K562 (cell line): ENCODE measurements around the gene TBL2. TPM values are rescaled to one million over a fixed set of nuclear protein-coding genes. Genes with fewer than 3 reads are reported as not detected.

Experiments used
- ATAC-seq: fragments of 200-7000 bp; cut with Tn5 transposase; 3 replicates; pipeline ENCODE4 v1.9.1; 2020; ENCODE audit warnings: moderate library complexity
- BruUV-seq: library from RNA; stranded (reverse); fragments of 400-500 nt; replicated peaks from 2 replicates; lab custom pipeline; 2021; lab: Mats Ljungman, UMichigan
- CTCF ChIA-PET: fragments of 300-600 bp; formaldehyde crosslinking; extraction: SDS; loops from one replicate; lab custom pipeline; 2021; ENCODE audit warnings: low intra/inter-chr PET ratio; lab: Yijun Ruan, JAX
- POLR2A ChIA-PET: fragments of 300-600, 350-650 bp; sonication (Branson Sonifier 250); formaldehyde crosslinking; extraction: SDS; loops from one replicate; lab custom pipeline; 2021; ENCODE audit warnings: antibody characterized with exemption, inconsistent platforms; lab: Yijun Ruan, JAX
- DNase-seq, 4 experiments: peaks; one replicate each; pipeline versions ENCODE4 v3.0.0 to v3.0.0-alpha.2; 2011 to 2018; ENCODE audit warnings: low spot score in 3 of 4, mixed read lengths in 3 of 4; ENCODE audit errors: extremely low read depth in 1 of 4
- FAIRE-seq: peaks from 2 replicates; lab custom pipeline; 2011; peaks lifted over from hg19 to GRCh38; lab: Jason Lieb, UNC
- H2AFZ ChIP-seq: 2 replicates; pipeline ENCODE4 v1.6.0; 2011; ENCODE audit warnings: low read depth, low read length, control low read depth, inconsistent platforms
- H3K27ac ChIP-seq: fragments of 200-600 bp; 3 replicates; pipeline ENCODE4 v1.8.0; 2011; ENCODE audit warnings: low read depth, mild to moderate bottlenecking, control low read depth, inconsistent platforms, low read length, moderate library complexity, mixed read lengths; ENCODE audit errors: extremely low read depth
- H3K27me3 ChIP-seq, 2 experiments: fragments of 300-600 bp in 1 of 2; 2 replicates in 1 of 2; 3 replicates in 1 of 2; pipeline versions ENCODE4 v1.6.0 to v1.8.0; 2011; ENCODE audit warnings: inconsistent platforms in 2 of 2, low read length in 2 of 2, mild to moderate bottlenecking in 1 of 2, mixed read lengths in 1 of 2, moderate library complexity in 1 of 2; ENCODE audit not compliant: control insufficient read depth in 2 of 2, insufficient read depth in 2 of 2
- H3K36me3 ChIP-seq: fragments of 300-600 bp; 3 replicates; pipeline ENCODE4 v1.8.0; 2011; ENCODE audit warnings: mild to moderate bottlenecking, low read length, inconsistent platforms; ENCODE audit not compliant: control insufficient read depth, insufficient read depth
- H3K4me1 ChIP-seq, 2 experiments: fragments of 200-600 bp in 1 of 2; replicated peaks in 1 of 2; 2 replicates in 1 of 2; 3 replicates in 1 of 2; pipeline versions ENCODE4 v1.5.1 to v1.8.0; 2011; ENCODE audit warnings: inconsistent platforms in 2 of 2, low read length in 2 of 2, mild to moderate bottlenecking in 1 of 2, mixed read lengths in 1 of 2, moderate library complexity in 1 of 2; ENCODE audit not compliant: control insufficient read depth in 2 of 2, insufficient read depth in 2 of 2
- H3K4me2 ChIP-seq: 2 replicates; pipeline ENCODE4 v1.6.1; 2011; ENCODE audit warnings: low read length, control low read depth, inconsistent platforms, mixed read lengths; ENCODE audit not compliant: insufficient read depth
- H3K4me3 ChIP-seq: fragments of 200-600 bp; sonication (generic), shearing (Covaris generic); 2 replicates; pipeline ENCODE4 v1.5.1; 2016; ENCODE audit warnings: control low read depth, inconsistent platforms
- H3K79me2 ChIP-seq: fragments of 200-600 bp; 3 replicates; pipeline ENCODE4 v1.8.0; 2011; ENCODE audit warnings: low read length, inconsistent platforms; ENCODE audit not compliant: control insufficient read depth, insufficient read depth
- H3K9ac ChIP-seq, 2 experiments: 2 replicates each; pipeline versions ENCODE4 v1.6.0 to v1.6.1; 2011; ENCODE audit warnings: low read depth in 2 of 2, low read length in 2 of 2, control low read depth in 1 of 2, inconsistent platforms in 1 of 2, mild to moderate bottlenecking in 1 of 2, mixed read lengths in 1 of 2; ENCODE audit not compliant: insufficient read depth in 1 of 2
- H3K9me1 ChIP-seq: one replicate; pipeline ENCODE4 v1.6.0; 2011; ENCODE audit warnings: inconsistent platforms, mild to moderate bottlenecking, low read length, moderate library complexity; ENCODE audit not compliant: control insufficient read depth, insufficient read depth
- H3K9me3 ChIP-seq: replicated peaks from 2 replicates; pipeline ENCODE4 v1.5.1; 2011; ENCODE audit warnings: low read depth, low read length, inconsistent platforms; ENCODE audit not compliant: control insufficient read depth, insufficient read depth
- H4K20me1 ChIP-seq: replicated peaks from 2 replicates; pipeline ENCODE4 v1.6.1; 2011; ENCODE audit warnings: low read length, inconsistent platforms, mixed read lengths; ENCODE audit not compliant: control insufficient read depth, insufficient read depth
- GTF2F1 ChIP-seq: IDR thresholded peaks from 2 replicates; pipeline ENCODE4 v1.6.1; 2011; ENCODE audit warnings: low read depth, low read length, improper control_type of control experiment
- MEIS2 ChIP-seq: fragments of 450-650 bp; IDR thresholded peaks from 2 replicates; pipeline ENCODE4 v1.6.1; 2014; ENCODE audit warnings: mild to moderate bottlenecking; ENCODE audit not compliant: partially characterized antibody
- NELFE ChIP-seq: IDR thresholded peaks from 2 replicates; pipeline ENCODE4 v1.6.1; 2011; ENCODE audit warnings: mild to moderate bottlenecking; ENCODE audit not compliant: insufficient read depth, insufficient read length
- SRSF9 ChIP-seq: fragments of 200-400 bp; formaldehyde crosslinking; IDR thresholded peaks from 2 replicates; pipeline ENCODE4 v1.6.1; 2017; ENCODE audit warnings: low read depth, low read length, borderline replicate concordance
- TBP ChIP-seq: optimal IDR thresholded peaks from 2 replicates; pipeline ENCODE3; 2011; ENCODE audit warnings: low read depth, low read length, improper control_type of control experiment
- XRCC3 ChIP-seq: fragments of 450-650 bp; IDR thresholded peaks from 2 replicates; pipeline ENCODE4 v1.6.1; 2017; ENCODE audit warnings: mild to moderate bottlenecking, moderate library complexity
- ZNF133 ChIP-seq: fragments of 250-450 bp; sonication (Bioruptor Pico); IDR thresholded peaks from 2 replicates; pipeline ENCODE4 v1.4.0; 2020; ENCODE audit warnings: mild to moderate bottlenecking
- ZNF224 ChIP-seq: sonication (generic); formaldehyde crosslinking; IDR thresholded peaks from 2 replicates; pipeline ENCODE4 v1.8.0; 2022; ENCODE audit warnings: mild to moderate bottlenecking, missing genetic modification reagents
- ZNF407 ChIP-seq: fragments of 450-650 bp; IDR thresholded peaks from 2 replicates; pipeline ENCODE4 v1.6.1; 2016; ENCODE audit warnings: low read depth
- WGBS: fragments of 100-300 bp; shearing (Covaris generic); methylation state at CpG from one replicate; pipeline ENCODE4 v1.1.6; 2016; ENCODE audit warnings: low coverage, mixed read lengths; ENCODE audit not compliant: insufficient coverage; ENCODE audit errors: missing lambda C conversion rate; 5-methylcytosine and 5-hydroxymethylcytosine counted together
- in situ Hi-C: fragments of 300-500 bp; cut with MboI; formaldehyde crosslinking; loops from 4 replicates; pipeline ENCODE4 v1.15.0; 2018; ENCODE audit warnings: inconsistent platforms, mixed read lengths
- intact Hi-C: fragments of 100-400 bp; cut with micrococcal nuclease; formaldehyde crosslinking; loops from 2 replicates; pipeline ENCODE4 v1.14.2; 2022
- polyA plus RNA-seq, 8 experiments: library from polyadenylated mRNA; depleted of rRNA in 4 of 8; stranded (reverse) in 5 of 8; unstranded in 3 of 8; fragments of >200 nt; fragmentation: Nextera tagmentation in 2 of 8; fragmentation: Illumina TruSeq in 1 of 8; extraction: Ambion mirVana in 2 of 8; extraction: Trizol in 1 of 8; gene quantifications; 2 replicates each; pipeline versions ENCODE4 v1.2.1 to v1.2.3, GENCODE V29; 2011 to 2014; ENCODE audit warnings: inconsistent platforms in 1 of 8, missing spikeins in 1 of 8
- total RNA-seq, 7 experiments: library from RNA; depleted of rRNA in 6 of 7; stranded (reverse); fragments of >200 nt in 6 of 7; fragmentation: Illumina TruSeq in 2 of 7; extraction: Trizol in 2 of 7; gene quantifications; 2 replicates each; pipeline versions ENCODE4 v1.2.1 to v1.2.3, GENCODE V29; 2011 to 2021; ENCODE audit warnings: low replicate concordance in 1 of 7

TBL2 gene
- total and polyA plus RNA-seq, 9 of the 15 experiments (the other 6 are each of a cell fraction or from before 2014, with no cell fraction given) = 2.5 to 123 (median 49.2) TPM

- TF ChIP-seq ZNF133 (CRISPR knock-in tag) (no peak), ZNF224 (no peak), NELFE (no peak), SRSF9 (no peak), MEIS2 (no peak), TBP (no peak)
These were observed 8.5 kb upstream of the TBL2 start (continued) for GRCh38 chr7:73586911-73587310.

- ATAC-seq = no peak
These were observed 6.8 kb upstream of the TBL2 start for GRCh38 chr7:73585196-73585595.

More at GRCh38 chr7:73585196-73585595, 6.8 kb upstream of the TBL2 start:
- no TSS peak for BruUV-seq
- Histone ChIP-seq H3K27me3 (no peaks in the 10 kb centered on the region), H3K27ac (no peak overlapping the region), H2AFZ (peak overlapping the region; percentile 65; the same call in 1 of the 2 replicates), H3K4me2 (no peak overlapping the region), H3K9me1 (no peaks in the 10 kb centered on the region), H3K9me3 (no peaks in the 10 kb centered on the region), H3K9ac (no peak overlapping the region), H3K79me2 (no peaks in the 10 kb centered on the region), H3K36me3 (no peaks in the 10 kb centered on the region), H3K4me1 (peaks cover 16 to 19% of the 10 kb centered on the region in 2 experiments), H4K20me1 (no peaks in the 10 kb centered on the region), H3K4me3 (no peak overlapping the region)
- intact Hi-C loops = no loop called here
- TF ChIP-seq GTF2F1 (no peak), XRCC3 (no peak), ZNF407 (peak; percentile 70)
- FAIRE-seq = no peak
- CTCF ChIA-PET = no interaction called here
- POLR2A ChIA-PET = interaction anchor here (0.7 to 0.9 kb wide), 2 partner anchors 61 to 63 kb away, joined by 3 to 4 read pairs; partner anchors contain the start of gene BAZ1B
- DNase-seq = no peak
- WGBS = 36% methylated on average over 2 of the region's 2 CpGs
- in situ Hi-C loops = no loop called here
